HG03565 (cell line): ENCODE results near the gene BTBD19.
"Not testable (repeated sequence)": the region's sequence is repeated elsewhere in the genome, so short reads cannot be mapped to it uniquely, and the experiment has no call there.

Experiments
- ATAC-seq: cut with Tn5 transposase; IDR thresholded peaks from one replicate; pipeline ENCODE4 v1.9.1; 2021; ENCODE audit warnings: mild to moderate bottlenecking, moderate library complexity; ENCODE audit not compliant: unreplicated experiment

The BTBD19 gene

GRCh38 chr1:44807364-44808062, 810 bp upstream of the BTBD19 start:
- ATAC-seq, result peak; percentile 27

GRCh38 chr1:44808938-44809917, 905 bp downstream of the BTBD19 start:
- peak; percentile 33 for ATAC-seq

GRCh38 chr1:44810101-44810761, 1.9 kb downstream of the BTBD19 start:
- no peak for ATAC-seq

- not testable (repeated sequence) for ATAC-seq
Observed at GRCh38 chr1:44810762-44811105, 2.4 kb downstream of the BTBD19 start.

GRCh38 chr1:44811234-44811633, 2.9 kb downstream of the BTBD19 start:
- ATAC-seq, result no peak

- no peak for ATAC-seq
Observed at GRCh38 chr1:44812822-44813543, 4.7 kb downstream of the BTBD19 start.

GRCh38 chr1:44815926-44816325, 7.6 kb downstream of the BTBD19 start:
- not testable (repeated sequence) for ATAC-seq

- no peak for ATAC-seq
Observed at GRCh38 chr1:44817307-44817706, 9.0 kb downstream of the BTBD19 start.

GRCh38 chr1:44817771-44818495, 9.6 kb downstream of the BTBD19 start:
- ATAC-seq, result no peak

GRCh38 chr1:44819196-44819607, 10.9 kb downstream of the BTBD19 start:
- ATAC-seq, result no peak

- ATAC-seq, result peak; percentile 64
Observed at GRCh38 chr1:44819608-44820327, 11.4 kb downstream of the BTBD19 start.

GRCh38 chr1:44820328-44821239, 12.3 kb downstream of the BTBD19 start:
- ATAC-seq, result no peak

GRCh38 chr1:44821240-44821715, 13.0 kb downstream of the BTBD19 start:
- ATAC-seq, result no peak

- ATAC-seq, result no peak
Observed at GRCh38 chr1:44822131-44822701, 13.9 kb downstream of the BTBD19 start.

GRCh38 chr1:44822981-44823451, 14.7 kb downstream of the BTBD19 start:
- ATAC-seq, result no peak

- ATAC-seq, result not testable (repeated sequence)
Observed at GRCh38 chr1:44824392-44824791, 16.1 kb downstream of the BTBD19 start.

- no peak for ATAC-seq
Observed at GRCh38 chr1:44826375-44827196, 18.3 kb downstream of the BTBD19 start.
